T-cell (primary cell): Measurements from ENCODE around the gene PRAMEF33. TPM values are rescaled to one million over a fixed set of nuclear protein-coding genes. Genes with fewer than 3 reads are reported as not detected.
"Not testable (repeated sequence)": the region's sequence is repeated elsewhere in the genome, so short reads cannot be mapped to it uniquely, and the experiment has no call there.

Experiments used
- ATAC-seq, 4 experiments: fragments of 200-7000 bp in 3 of 4; fragments of 150-1000 bp in 1 of 4; cut with Tn5 transposase; replicated peaks in 1 of 4; 1 replicate in 3 of 4; 2 replicates in 1 of 4; pipeline ENCODE4 v1.10.0; 2021; ENCODE audit warnings: moderate library complexity in 3 of 4, mild to moderate bottlenecking in 2 of 4, moderate number of reproducible peaks in 1 of 4
- CTCF ChIA-PET, 2 donors: fragments of 300-600 bp; sonication (Branson Sonifier 250); formaldehyde crosslinking; loops; one replicate each; lab custom pipeline; 2022; ENCODE audit warnings: antibody characterized with exemption in 2 of 2; lab: Charles Lee
- POLR2A ChIA-PET, 2 donors: fragments of 300-600 bp; sonication (Branson Sonifier 250); formaldehyde crosslinking; loops; one replicate each; lab custom pipeline; 2022; ENCODE audit warnings: antibody characterized with exemption in 2 of 2; lab: Charles Lee
- DNase-seq, 35 experiments: peaks; one replicate each; pipeline versions ENCODE4 v3.0.0 to v3.0.0-alpha.2; 2013 to 2023
- H3K27ac ChIP-seq: one replicate; pipeline ENCODE4 v1.5.1; 2013; ENCODE audit warnings: low read length
- H3K27me3 ChIP-seq, 2 experiments: replicated peaks in 1 of 2; 1 replicate in 1 of 2; 2 replicates in 1 of 2; pipeline versions ENCODE4 v1.6.1 to v1.7.0; 2013; ENCODE audit warnings: low read length in 1 of 2, mixed read lengths in 1 of 2; ENCODE audit not compliant: control insufficient read depth in 2 of 2, insufficient read depth in 2 of 2; ENCODE audit errors: extremely low read depth in 1 of 2
- H3K36me3 ChIP-seq, 2 donors: 1 replicate in 1 of 2; 2 replicates in 1 of 2; pipeline versions ENCODE4 v1.6.1 to v1.7.0; 2013; ENCODE audit warnings: low read length in 1 of 2; ENCODE audit not compliant: control insufficient read depth in 2 of 2, insufficient read depth in 1 of 2; ENCODE audit errors: extremely low read depth in 1 of 2
- H3K4me1 ChIP-seq, 2 experiments: 1 replicate in 1 of 2; 2 replicates in 1 of 2; pipeline versions ENCODE4 v1.6.1 to v1.7.0; 2013; ENCODE audit warnings: low read length in 2 of 2, mixed read lengths in 1 of 2; ENCODE audit not compliant: insufficient read depth in 2 of 2, control insufficient read depth in 1 of 2; ENCODE audit errors: extremely low read depth in 1 of 2
- H3K4me3 ChIP-seq, 2 donors: 1 replicate in 1 of 2; 2 replicates in 1 of 2; pipeline versions ENCODE4 v1.5.1 to v1.7.0; 2013; ENCODE audit warnings: mild to moderate bottlenecking in 2 of 2, low read length in 1 of 2, moderate library complexity in 1 of 2; ENCODE audit not compliant: control insufficient read depth in 1 of 2; ENCODE audit errors: extremely low read depth in 1 of 2
- H3K9me3 ChIP-seq: 2 replicates; pipeline ENCODE4 v1.7.0; 2013
- H3K27ac Mint-ChIP-seq, 2 donors: one replicate each; pipeline ENCODE4 v1.8.0; 2020 to 2021; ENCODE audit warnings: mild to moderate bottlenecking in 2 of 2, mixed read lengths in 2 of 2
- H3K27me3 Mint-ChIP-seq, 2 donors: one replicate each; pipeline ENCODE4 v1.8.0; 2021 to 2022; ENCODE audit warnings: mixed read lengths in 2 of 2
- H3K36me3 Mint-ChIP-seq: one replicate; pipeline ENCODE4 v1.8.0; 2021; ENCODE audit warnings: mixed read lengths
- H3K4me1 Mint-ChIP-seq, 3 donors: one replicate each; pipeline ENCODE4 v1.8.0; 2020 to 2022; ENCODE audit warnings: mixed read lengths in 3 of 3, mild to moderate bottlenecking in 1 of 3
- H3K4me3 Mint-ChIP-seq, 3 donors: one replicate each; pipeline ENCODE4 v1.8.0; 2020 to 2022; ENCODE audit warnings: mild to moderate bottlenecking in 3 of 3, mixed read lengths in 3 of 3, moderate library complexity in 3 of 3
- H3K9me3 Mint-ChIP-seq, 3 donors: one replicate each; pipeline ENCODE4 v1.8.0; 2020 to 2022; ENCODE audit warnings: mixed read lengths in 3 of 3
- WGBS: methylation state at CpG from one replicate; pipeline ENCODE4 v1.1.5; 2013; ENCODE audit warnings: missing lambda C conversion rate; ENCODE audit not compliant: insufficient coverage; 5-methylcytosine and 5-hydroxymethylcytosine counted together
- total RNA-seq, 35 experiments: library from RNA in 6 of 35; stranded (reverse) in 6 of 35; fragments of 120-200 nt in 1 of 35; gene quantifications; one replicate each; pipeline versions ENCODE4 v1.2.1 to v1.2.4 and lab custom pipeline; 2013 to 2026

Gene PRAMEF33
- total RNA-seq, 5 donors from 2014 or later (not counting 1 experiment from before 2014, with no cell fraction given) = not detected

DNA sequence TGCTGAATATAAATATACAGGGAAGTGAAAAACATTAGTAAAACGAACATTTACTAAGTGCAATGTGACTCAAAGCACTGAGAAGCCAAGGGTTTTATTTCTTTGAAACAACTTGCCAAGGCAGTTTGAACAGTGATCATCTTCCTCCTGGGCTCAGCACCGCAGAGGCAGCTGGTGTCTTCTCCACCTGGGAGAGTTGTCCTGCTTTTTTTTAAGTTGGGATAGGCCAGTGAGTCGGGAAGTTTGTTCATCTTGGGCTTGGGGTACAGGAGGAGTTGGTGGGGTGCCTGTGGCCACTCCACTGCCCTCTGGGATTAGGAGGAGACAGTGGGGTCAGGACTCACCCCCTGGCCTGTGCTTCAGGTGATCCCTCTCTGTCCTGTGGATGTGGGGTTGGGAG lies 14.3 kb upstream of the PRAMEF33 start:
- not testable (repeated sequence) for H3K4me3 Mint-ChIP-seq, H3K27me3 Mint-ChIP-seq

DNA sequence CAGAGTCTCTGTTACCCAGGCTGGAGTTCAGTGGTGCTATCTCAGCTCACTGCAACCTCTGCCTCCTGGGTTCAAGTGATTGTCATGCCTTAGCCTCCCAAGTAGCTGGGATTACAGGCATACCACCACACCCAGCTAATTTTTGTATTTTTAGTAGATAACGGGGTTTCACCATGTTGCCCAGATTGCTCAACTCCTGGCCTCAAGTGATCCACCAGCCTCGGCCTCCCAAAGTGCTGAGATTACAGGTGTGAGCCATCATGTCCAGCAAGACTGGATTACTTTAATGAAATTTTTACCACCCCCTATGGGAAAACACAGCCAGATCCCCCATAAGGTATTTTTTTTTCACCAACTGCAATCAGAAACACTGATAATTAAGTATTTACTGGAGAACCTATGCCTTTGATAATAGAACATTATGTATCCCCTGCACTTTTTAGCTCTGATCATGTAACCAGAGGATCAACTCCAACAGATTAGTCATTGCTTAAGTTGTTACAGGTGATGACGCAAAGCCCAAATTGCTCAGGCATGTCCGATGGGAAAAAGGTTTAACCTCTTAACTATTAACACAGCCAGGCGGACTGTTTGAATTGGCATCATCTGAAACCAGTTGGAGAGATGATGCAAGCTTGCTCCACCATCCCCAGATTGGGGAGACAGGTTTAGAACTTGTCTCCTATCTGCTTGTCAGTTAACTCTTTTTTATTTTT lies 6.0 kb upstream of the PRAMEF33 start:
- DNase-seq, H3K9me3 ChIP-seq, CTCF ChIA-PET, POLR2A ChIA-PET, H3K27ac Mint-ChIP-seq, H3K4me1 Mint-ChIP-seq, H3K4me3 ChIP-seq, H3K36me3 Mint-ChIP-seq, H3K4me1 ChIP-seq, ATAC-seq, H3K27ac ChIP-seq, H3K9me3 Mint-ChIP-seq, H3K27me3 ChIP-seq, H3K36me3 ChIP-seq, H3K27me3 Mint-ChIP-seq, H3K4me3 Mint-ChIP-seq: not testable (repeated sequence)
- no CpG with 5 or more reads among the region's 5 CpGs for WGBS

More for the DNA sequence above, 14.3 kb upstream of the PRAMEF33 start:
- H3K4me1 Mint-ChIP-seq, H3K36me3 ChIP-seq, H3K27ac Mint-ChIP-seq, H3K27ac ChIP-seq, H3K9me3 Mint-ChIP-seq, H3K9me3 ChIP-seq, H3K27me3 ChIP-seq, CTCF ChIA-PET, ATAC-seq, H3K4me1 ChIP-seq, H3K4me3 ChIP-seq, POLR2A ChIA-PET, H3K36me3 Mint-ChIP-seq, DNase-seq: not testable (repeated sequence)
- no CpG with 5 or more reads among the region's 3 CpGs for WGBS

DNA sequence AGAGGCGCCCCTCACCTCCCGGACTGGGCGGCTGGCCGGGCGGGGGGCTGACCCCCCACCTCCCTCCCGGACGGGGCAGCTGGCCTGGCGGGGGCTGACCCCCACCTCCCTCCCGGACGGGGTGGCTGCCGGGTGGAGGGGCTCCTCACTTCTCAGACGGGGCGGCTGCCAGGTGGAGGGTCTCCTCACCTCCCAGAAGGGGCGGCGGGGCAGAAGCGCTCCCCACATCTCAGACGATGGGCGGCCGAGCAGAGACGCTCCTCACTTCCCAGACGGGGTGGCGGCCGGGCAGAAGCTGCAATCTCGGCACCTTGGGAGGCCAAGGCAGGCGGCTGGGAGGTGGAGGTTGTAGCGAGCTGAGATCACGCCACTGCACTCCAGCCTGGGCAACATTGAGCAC lies 4.6 kb upstream of the PRAMEF33 start:
- H3K27me3 ChIP-seq, H3K4me1 ChIP-seq, H3K9me3 ChIP-seq, H3K36me3 Mint-ChIP-seq, POLR2A ChIA-PET, H3K27ac Mint-ChIP-seq, H3K36me3 ChIP-seq, CTCF ChIA-PET, H3K9me3 Mint-ChIP-seq, ATAC-seq, H3K27ac ChIP-seq, H3K4me3 Mint-ChIP-seq, DNase-seq, H3K4me1 Mint-ChIP-seq, H3K27me3 Mint-ChIP-seq, H3K4me3 ChIP-seq: not testable (repeated sequence)
- no CpG with 5 or more reads among the region's 27 CpGs for WGBS

DNA sequence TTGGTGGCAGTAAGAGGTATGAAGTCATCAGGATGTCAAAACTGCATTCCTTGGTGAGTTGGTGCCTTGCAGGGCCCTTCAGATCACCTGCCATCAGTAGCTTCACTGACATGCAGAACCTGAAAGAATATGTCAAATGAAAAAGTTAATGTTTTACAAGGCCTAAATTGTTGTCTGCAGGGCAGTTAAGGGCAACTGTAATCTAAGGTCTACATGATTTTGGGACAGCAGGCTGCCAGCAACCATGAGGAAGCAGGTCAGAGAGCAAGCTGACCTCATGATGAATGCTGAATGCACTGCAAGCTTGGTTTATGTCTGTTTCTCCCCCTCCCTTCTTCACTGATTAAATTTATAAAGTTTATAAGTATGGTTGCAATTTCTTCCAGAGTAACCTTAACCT lies 1.1 kb upstream of the PRAMEF33 start:
- H3K27ac ChIP-seq, H3K4me1 ChIP-seq, POLR2A ChIA-PET, H3K27ac Mint-ChIP-seq, H3K4me1 Mint-ChIP-seq, H3K9me3 Mint-ChIP-seq, H3K27me3 Mint-ChIP-seq, ATAC-seq, H3K4me3 ChIP-seq, H3K27me3 ChIP-seq, H3K36me3 ChIP-seq, H3K4me3 Mint-ChIP-seq, DNase-seq, H3K36me3 Mint-ChIP-seq, H3K9me3 ChIP-seq, CTCF ChIA-PET: not testable (repeated sequence)

DNA sequence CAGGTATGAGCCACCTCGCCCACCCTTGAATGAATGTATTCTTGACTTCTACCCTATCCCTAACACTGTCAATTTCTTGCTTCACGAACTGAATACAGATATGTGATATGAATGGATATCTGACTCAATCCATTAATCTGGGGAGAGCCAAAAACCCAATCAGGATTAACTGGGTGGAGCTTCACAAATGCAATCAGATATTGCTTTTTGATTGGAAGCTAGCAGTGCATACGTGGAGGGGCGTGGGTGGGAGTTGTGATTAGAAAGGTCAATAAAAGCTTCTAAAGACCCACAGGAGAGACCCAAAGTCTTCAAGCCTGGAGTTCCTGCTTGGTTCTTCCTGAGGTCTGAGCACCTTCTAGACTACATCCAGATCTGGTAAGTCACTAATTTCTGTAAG lies 11.9 kb downstream of the PRAMEF33 start, which contains the start of gene PRAMEF15:
Gene PRAMEF15, plus strand, starts transcription at position 301 of the 400 bp plus-strand sequence. CDS start 2,827 bp downstream, outside the sequence.
- H3K4me1 ChIP-seq, H3K4me3 ChIP-seq, H3K27ac ChIP-seq, H3K4me3 Mint-ChIP-seq, H3K27me3 Mint-ChIP-seq, H3K27ac Mint-ChIP-seq, ATAC-seq, DNase-seq, H3K9me3 ChIP-seq, H3K4me1 Mint-ChIP-seq, CTCF ChIA-PET, H3K36me3 Mint-ChIP-seq, H3K36me3 ChIP-seq, H3K9me3 Mint-ChIP-seq, H3K27me3 ChIP-seq, POLR2A ChIA-PET: not testable (repeated sequence)
- no CpG with 5 or more reads among the region's 4 CpGs for WGBS

DNA sequence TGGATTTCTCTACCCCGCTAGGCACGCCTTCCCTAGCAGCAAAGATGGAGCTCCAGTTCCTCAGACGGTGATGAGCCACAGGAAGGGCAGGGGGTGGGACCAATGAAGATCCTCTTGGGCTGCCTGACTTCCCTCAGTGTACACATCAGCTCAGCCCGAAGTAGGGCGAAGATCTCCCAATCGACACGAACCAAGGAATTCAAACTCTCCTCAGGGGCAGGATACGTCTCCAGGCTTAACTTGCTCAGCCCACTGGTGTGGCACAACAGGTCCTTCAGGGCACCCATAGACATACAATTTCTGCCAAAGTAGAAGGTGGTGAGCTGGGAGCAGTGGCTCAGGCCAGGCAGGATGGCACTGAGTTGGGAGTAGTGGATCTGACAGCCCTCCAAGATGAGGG lies 39.2 kb downstream of the PRAMEF33 start:
- DNase-seq, POLR2A ChIA-PET, H3K27me3 Mint-ChIP-seq, H3K4me1 ChIP-seq, H3K9me3 Mint-ChIP-seq, ATAC-seq, CTCF ChIA-PET, H3K4me3 ChIP-seq, H3K27ac Mint-ChIP-seq, H3K9me3 ChIP-seq, H3K27me3 ChIP-seq, H3K36me3 ChIP-seq, H3K4me3 Mint-ChIP-seq, H3K4me1 Mint-ChIP-seq, H3K27ac ChIP-seq, H3K36me3 Mint-ChIP-seq: not testable (repeated sequence)
- no CpG with 5 or more reads among the region's 8 CpGs for WGBS

DNA sequence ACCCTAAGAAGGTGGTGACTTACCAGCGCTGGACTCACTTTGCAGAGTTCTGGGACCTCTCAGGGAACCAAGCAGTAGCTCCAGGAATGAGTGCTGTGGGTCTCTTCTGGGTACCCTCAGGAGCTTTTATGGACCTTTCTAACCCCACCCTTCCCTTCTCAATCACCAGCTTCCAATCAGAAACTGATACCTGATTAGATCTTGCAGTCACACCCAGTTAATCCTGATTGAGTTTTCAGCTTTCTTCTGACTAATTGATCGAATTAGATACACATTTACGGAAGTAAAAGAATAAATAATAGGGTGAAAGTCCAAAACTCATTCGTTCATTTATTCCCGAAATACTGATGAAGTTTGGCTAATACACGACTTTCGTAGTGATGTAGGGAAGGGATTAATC lies 43.7 kb downstream of the PRAMEF33 start, which contains the start of gene PRAMEF14:
Gene PRAMEF14, minus strand, starts transcription at position 101 of the 400 bp plus-strand sequence. CDS start 1,820 bp downstream, outside the sequence.
- CTCF ChIA-PET, H3K9me3 ChIP-seq: not testable (repeated sequence)

More for the DNA sequence above, 43.7 kb downstream of the PRAMEF33 start, which contains the start of gene PRAMEF14:
- H3K4me1 Mint-ChIP-seq, DNase-seq, H3K4me3 Mint-ChIP-seq, POLR2A ChIA-PET, H3K27me3 Mint-ChIP-seq, H3K27ac Mint-ChIP-seq, H3K4me1 ChIP-seq, H3K36me3 Mint-ChIP-seq, H3K27me3 ChIP-seq, H3K9me3 Mint-ChIP-seq, H3K4me3 ChIP-seq, H3K27ac ChIP-seq, H3K36me3 ChIP-seq, ATAC-seq: not testable (repeated sequence)
- no CpG with 5 or more reads among the region's 7 CpGs for WGBS
